Measurements from ENCODE around the gene NFYA. TPM values are rescaled to one million over a fixed set of nuclear protein-coding genes. Genes with fewer than 3 reads are reported as not detected.
A peak's percentile ranks its signal among the peaks of the same experiment; 100 is the strongest.

NFYA gene
- total RNA-seq = 10 to 100 TPM; 25.0 to 31.5 TPM

DNA sequence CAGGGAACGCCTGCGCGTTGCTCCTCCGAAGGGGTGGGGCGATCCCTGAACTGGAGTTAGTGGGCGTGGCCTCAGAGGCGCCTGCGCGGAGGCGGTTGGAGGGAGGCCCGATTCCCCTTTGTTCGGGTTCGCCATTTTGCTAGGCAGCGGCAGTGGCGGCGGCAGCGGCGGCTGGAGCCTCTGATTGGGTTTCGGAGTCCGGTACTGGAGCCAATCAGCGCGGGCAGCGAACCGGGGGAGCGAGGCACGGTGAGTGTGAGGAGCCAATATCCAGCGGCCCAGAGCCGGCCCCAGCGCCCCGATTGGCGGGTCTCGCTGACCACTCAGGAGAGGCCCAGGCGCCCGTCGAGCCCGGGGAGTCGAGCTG is at the start of gene NFYA:
Gene NFYA (plus strand): TSS at position 139 of the 367 bp plus-strand sequence. CDS start 6,116 bp downstream, outside the sequence.
- peak; percentile 79 for ATAC-seq
- peak within 1 kb of the TSS; percentile 96 for H3K4me3 Mint-ChIP-seq
- H3K4me1 Mint-ChIP-seq = peaks cover 61% of the 10 kb centered on the region
- DNase-seq = no peak
- CTCF ChIA-PET = interaction anchor here (0.7 to 2.3 kb wide), 11 partner anchors 9 to 247 kb away, joined by 3 to 11 read pairs (median 3); no protein-coding TSS in a partner anchor
- peak within 1 kb of the TSS; percentile 99 for H3K27ac Mint-ChIP-seq
- H3K36me3 Mint-ChIP-seq = peaks cover 27% of the 10 kb centered on the region
- H3K27me3 Mint-ChIP-seq = no peaks in the 10 kb centered on the region
- no peaks in the 10 kb centered on the region for H3K9me3 Mint-ChIP-seq (ENCODE audit: low read depth)

DNA sequence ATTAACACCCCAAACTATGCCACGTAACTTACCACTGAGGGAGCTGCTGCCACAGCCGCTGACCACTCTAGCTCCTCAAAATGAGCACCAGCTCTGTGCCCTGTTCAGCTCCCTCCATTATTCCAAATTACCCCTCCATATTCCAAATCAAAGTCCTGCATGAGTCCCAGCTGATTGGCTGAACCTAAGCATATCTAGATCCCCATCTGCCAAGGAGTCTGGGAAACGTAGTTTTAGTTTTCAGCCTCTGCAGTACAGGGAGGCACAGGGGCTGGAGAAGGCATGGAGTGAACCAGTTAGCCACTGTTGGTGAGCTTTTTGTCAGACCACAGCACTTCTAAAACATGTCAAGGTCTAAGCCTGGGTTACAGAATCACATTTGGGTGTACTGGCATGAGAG is 49.7 kb upstream of the NFYA start:
- DNase-seq (no peak), ATAC-seq (no peak)
- no peaks in the 10 kb centered on the region for H3K27me3 Mint-ChIP-seq
- H3K9me3 Mint-ChIP-seq (ENCODE audit: low read depth) = no peaks in the 10 kb centered on the region
- H3K4me1 Mint-ChIP-seq = peaks cover 10% of the 10 kb centered on the region
- H3K4me3 Mint-ChIP-seq = no peak overlapping the region
- no peak overlapping the region for H3K27ac Mint-ChIP-seq
- H3K36me3 Mint-ChIP-seq = no peaks in the 10 kb centered on the region
- CTCF ChIA-PET = interaction anchor here (1.1 to 1.3 kb wide), 2 partner anchors 13 to 19 kb away, joined by 4 read pairs; no protein-coding TSS in a partner anchor

DNA sequence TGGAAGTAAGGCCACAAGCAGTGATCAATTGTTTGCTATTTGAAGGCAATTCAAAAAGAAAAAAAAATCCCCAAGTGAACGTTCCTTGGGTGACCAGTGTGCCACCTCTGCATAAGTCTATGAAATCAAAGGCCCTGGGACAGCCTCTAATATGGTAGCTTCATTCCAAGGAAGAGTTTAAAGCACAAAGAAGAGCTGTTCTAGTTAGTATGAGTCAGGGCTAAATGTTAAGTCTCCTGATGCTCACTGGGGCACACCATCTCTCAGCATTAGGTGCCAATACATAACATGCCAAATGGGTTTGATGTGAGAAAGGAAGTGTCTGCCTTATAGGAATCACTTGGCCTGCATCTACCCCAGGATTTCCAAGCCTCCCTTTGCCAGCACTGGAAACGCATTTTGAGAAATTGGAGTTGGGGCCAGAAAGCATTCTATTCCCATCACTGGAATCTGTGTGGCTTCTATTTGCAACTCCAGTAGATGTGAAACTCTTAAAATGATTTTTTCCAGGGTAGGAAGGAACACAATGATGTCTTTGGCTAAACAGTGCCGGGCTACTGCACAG is 46.7 kb upstream of the NFYA start:
- no peaks in the 10 kb centered on the region for H3K27me3 Mint-ChIP-seq
- H3K36me3 Mint-ChIP-seq = no peaks in the 10 kb centered on the region
- no peaks in the 10 kb centered on the region for H3K9me3 Mint-ChIP-seq (ENCODE audit: low read depth)
- H3K27ac Mint-ChIP-seq = no peak overlapping the region
- DNase-seq = no peak
- CTCF ChIA-PET = interaction anchor here (1.4 to 7.8 kb wide), 6 partner anchors 8 to 1161 kb away, joined by 3 to 82 read pairs (median 22); partner anchors contain the start of genes APOBEC2 and UNC5CL
- peaks cover 19% of the 10 kb centered on the region for H3K4me1 Mint-ChIP-seq
- no peak for ATAC-seq
- H3K4me3 Mint-ChIP-seq = no peak overlapping the region

DNA sequence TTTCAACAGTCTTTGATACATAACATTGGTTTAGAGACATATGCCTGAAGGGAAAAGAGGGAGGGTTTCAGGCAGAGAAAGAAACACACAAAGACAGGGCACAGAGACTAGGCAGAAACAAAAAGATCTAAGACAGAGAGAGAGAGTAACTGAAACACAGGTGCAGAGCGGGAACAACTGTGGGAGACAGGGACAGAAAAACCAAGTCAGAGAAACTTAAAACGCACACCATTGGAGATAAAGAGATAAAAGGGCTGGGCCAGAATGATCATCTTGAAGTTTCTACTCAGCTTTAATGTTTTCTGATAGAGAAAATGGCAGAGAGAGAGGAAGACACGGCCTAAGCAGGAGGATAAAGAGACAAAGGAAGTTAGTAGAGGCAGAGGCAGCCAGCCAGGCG is 45.5 kb upstream of the NFYA start:
- Mint-ChIP-seq H3K27ac (peak overlapping the region; percentile 78), H3K4me3 (peak overlapping the region; percentile 75), H3K4me1 (peaks cover 19% of the 10 kb centered on the region), H3K9me3 (ENCODE audit: low read depth) (no peaks in the 10 kb centered on the region), H3K36me3 (no peaks in the 10 kb centered on the region), H3K27me3 (no peaks in the 10 kb centered on the region)
- CTCF ChIA-PET = interaction anchor here (0.6 to 7.8 kb wide), 24 partner anchors 9 to 1162 kb away, joined by 3 to 82 read pairs (median 8); partner anchors contain the start of genes APOBEC2, NFYA, OARD1 and UNC5CL
- ATAC-seq (no peak), DNase-seq (no peak)

DNA sequence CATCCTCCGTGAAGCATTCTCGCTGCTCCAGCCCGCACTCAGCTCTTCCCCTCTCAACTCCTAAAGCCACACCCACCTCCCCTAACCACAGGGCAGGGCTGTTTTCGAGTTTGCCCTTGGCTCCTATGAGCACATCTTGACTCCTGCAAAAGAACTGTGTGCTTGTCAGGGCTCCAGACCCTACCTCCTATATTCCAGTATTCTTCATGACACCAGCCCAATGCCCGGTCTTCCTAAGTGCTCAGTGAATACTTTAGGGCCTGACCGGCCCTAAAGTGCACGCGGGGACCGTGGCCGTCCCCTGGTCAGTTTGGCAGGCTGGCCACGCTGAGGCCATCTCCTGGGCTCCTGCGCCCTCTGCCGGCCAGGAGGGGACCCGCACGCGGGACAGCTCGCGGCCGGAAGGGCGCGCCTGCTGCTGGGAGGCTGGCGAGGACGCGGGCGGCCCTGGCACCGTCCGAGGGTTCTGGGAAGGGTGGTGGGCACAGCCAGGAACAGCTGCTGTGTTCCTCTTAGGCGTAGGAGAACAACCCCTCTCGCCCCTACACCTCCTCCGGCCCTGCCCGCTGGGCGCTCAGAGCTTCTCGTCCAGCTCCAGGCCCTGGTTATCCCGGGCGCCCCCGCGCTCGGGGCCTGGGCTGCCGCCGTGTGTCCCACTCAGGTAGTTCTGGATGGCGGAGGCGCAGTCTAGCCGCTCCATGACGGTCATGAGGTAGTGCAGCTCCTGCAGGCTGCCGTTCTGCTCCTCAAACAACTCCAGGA is 44.8 kb upstream of the NFYA start:
- Mint-ChIP-seq H3K4me1 (peaks cover 19% of the 10 kb centered on the region), H3K27ac (peak overlapping the region; percentile 78), H3K4me3 (peak overlapping the region; percentile 75), H3K9me3 (ENCODE audit: low read depth) (no peaks in the 10 kb centered on the region), H3K36me3 (no peaks in the 10 kb centered on the region), H3K27me3 (no peaks in the 10 kb centered on the region)
- peak; percentile 85 for DNase-seq
- peak; percentile 94 for ATAC-seq
- CTCF ChIA-PET = interaction anchor here (0.7 to 7.8 kb wide), 34 partner anchors 10 to 1163 kb away, joined by 3 to 82 read pairs (median 6); partner anchors contain the start of genes APOBEC2, NFYA, OARD1 and TSPO2

DNA sequence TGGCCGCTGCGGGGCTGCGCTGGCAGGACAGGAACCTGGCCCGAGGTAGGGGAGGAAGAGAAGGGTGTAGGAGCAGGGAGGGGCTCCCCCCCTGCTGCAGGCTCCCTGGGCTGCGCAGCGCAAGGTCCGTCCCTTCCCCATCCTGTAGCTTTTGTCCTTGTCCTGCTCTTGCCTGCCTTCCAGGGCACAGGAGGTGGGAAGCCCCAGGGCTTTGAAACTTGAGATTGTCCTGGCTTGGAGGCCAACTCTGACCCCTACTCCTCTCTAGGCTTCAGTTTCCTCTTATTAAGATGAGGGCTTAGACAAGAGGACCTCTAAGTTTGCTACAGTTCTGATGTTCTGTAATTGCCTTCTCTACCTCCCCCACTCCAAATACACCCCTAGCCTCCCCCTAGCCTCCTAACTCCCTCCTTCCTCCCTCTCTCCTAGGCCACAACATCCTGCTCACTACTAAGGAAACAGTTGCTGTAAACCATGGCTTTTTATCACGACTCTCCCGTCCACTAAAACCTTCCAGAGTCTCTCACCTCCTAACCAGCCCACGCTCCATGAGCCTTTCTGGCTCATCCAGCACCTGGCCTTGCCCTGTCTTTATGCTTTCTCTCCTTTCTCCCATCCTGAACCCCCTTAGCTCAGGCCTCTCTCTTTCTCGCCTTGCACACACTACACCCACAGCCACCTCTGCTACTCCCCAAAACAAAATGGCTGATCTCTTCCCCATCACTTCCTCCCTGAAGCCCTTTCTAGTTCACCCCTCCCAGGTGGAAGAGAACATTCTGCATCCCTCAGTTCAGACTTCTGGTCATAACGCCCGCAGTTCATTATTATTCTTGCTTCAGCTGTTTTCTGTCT is 44.0 kb upstream of the NFYA start:
- peaks cover 19% of the 10 kb centered on the region for H3K4me1 Mint-ChIP-seq
- peak overlapping the region; percentile 75 for H3K4me3 Mint-ChIP-seq
- no peaks in the 10 kb centered on the region for H3K36me3 Mint-ChIP-seq
- peak overlapping the region; percentile 78 for H3K27ac Mint-ChIP-seq
- H3K9me3 Mint-ChIP-seq (ENCODE audit: low read depth) = no peaks in the 10 kb centered on the region
- DNase-seq = no peak
- H3K27me3 Mint-ChIP-seq = no peaks in the 10 kb centered on the region
- CTCF ChIA-PET = interaction anchor here (0.7 to 7.8 kb wide), 30 partner anchors 9 to 1163 kb away, joined by 3 to 82 read pairs (median 7); partner anchors contain the start of genes APOBEC2, NFYA, OARD1 and TSPO2
- ATAC-seq = peak; percentile 56

DNA sequence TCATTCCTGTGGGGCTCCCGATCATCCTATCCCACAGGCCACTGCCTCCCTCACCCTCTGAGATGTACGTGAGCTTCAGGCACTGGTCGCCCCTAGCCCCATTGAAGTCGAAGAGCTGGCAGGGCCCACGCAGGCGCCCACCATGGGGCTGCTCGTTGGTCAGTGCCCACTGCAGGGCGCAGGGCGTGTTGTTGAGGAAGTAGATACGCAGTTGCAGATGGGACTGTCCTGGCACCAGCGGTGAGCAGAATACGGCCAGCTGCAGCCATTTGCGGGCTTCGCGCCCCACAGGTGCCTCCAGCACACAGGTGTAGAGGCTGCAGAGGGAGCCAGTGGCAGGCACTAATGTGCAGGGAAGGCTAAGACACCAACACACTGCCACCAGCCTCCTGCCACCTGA is 39.9 kb upstream of the NFYA start:
- CTCF ChIA-PET = no interaction called here

DNA sequence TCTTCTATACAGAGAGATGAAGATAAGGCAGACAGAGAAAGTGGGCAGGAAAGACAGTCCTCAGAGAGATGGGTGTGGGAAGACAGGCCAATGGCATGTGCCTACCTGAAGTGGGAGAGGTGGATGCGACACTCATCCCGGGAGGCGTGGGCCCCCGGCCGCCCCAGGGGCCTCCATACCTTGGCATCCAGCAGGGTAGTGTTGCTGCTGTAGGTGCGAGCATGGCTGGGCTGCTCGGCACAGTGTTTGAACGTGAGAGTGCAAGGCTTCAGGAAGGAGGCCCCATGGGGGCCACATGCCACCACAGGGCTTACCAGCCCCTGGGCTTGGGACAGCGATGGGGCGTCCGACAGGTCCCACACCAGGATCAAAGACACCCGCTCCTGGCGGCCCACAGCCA is 39.0 kb upstream of the NFYA start:
- peaks cover 8% of the 10 kb centered on the region for H3K4me1 Mint-ChIP-seq
- no peak for ATAC-seq
- H3K9me3 Mint-ChIP-seq (ENCODE audit: low read depth) = no peaks in the 10 kb centered on the region
- no peak overlapping the region for H3K4me3 Mint-ChIP-seq
- H3K27me3 Mint-ChIP-seq = no peaks in the 10 kb centered on the region
- no peak for DNase-seq
- H3K36me3 Mint-ChIP-seq = no peaks in the 10 kb centered on the region
- H3K27ac Mint-ChIP-seq = no peak overlapping the region
- CTCF ChIA-PET = no interaction called here

More for the DNA sequence above, 39.9 kb upstream of the NFYA start:
- no peak overlapping the region for H3K4me3 Mint-ChIP-seq
- H3K36me3 Mint-ChIP-seq = no peaks in the 10 kb centered on the region
- H3K27me3 Mint-ChIP-seq = no peaks in the 10 kb centered on the region
- H3K4me1 Mint-ChIP-seq = peaks cover 10% of the 10 kb centered on the region
- ATAC-seq (no peak), DNase-seq (no peak)
- no peak overlapping the region for H3K27ac Mint-ChIP-seq
- no peaks in the 10 kb centered on the region for H3K9me3 Mint-ChIP-seq (ENCODE audit: low read depth)

DNA sequence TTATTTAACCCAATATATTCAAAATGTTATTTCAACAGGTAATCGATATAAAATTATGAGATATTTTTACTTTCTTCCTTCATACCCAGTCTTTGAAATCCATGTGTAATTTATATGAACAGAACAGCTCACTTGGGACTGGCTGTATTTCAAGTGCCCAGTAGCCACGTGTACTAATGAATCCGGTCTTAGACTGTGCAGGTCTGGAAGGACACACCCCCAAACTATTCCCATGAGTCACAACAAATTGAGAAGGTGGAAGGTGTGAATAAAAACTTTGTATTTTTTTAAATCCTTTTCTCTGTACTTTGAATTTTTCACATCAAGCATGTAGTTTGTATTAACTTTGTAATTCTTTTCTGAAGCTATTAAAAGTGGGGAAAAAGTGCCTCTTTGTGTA is 36.6 kb upstream of the NFYA start:
- Mint-ChIP-seq H3K27ac (no peak overlapping the region), H3K36me3 (no peaks in the 10 kb centered on the region), H3K9me3 (ENCODE audit: low read depth) (no peaks in the 10 kb centered on the region), H3K4me1 (peaks cover 6% of the 10 kb centered on the region), H3K4me3 (no peak overlapping the region), H3K27me3 (no peaks in the 10 kb centered on the region)
- no peak for DNase-seq
- CTCF ChIA-PET = interaction anchor here (0.6 to 6.1 kb wide), 7 partner anchors 8 to 146 kb away, joined by 3 to 82 read pairs (median 4); no protein-coding TSS in a partner anchor
- ATAC-seq = no peak

DNA sequence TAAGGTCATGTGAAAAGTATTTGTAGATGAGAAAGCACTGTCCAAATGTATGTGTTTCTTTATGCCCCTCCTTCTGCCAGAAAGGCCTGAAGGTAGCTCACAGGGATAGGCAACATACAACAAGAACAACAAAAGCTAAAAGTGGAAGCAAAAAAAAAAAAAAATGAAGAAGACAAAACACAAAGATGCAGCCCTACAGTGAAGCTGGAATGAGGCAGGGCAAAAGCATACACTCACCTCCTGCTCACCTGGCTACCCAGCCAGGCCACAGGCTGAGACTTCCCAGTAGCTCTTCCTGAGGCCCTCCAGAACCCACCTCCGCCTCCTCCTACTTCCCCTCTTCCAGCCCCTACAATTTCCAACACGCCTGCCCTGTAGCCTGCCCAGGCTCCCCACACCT is 36.2 kb upstream of the NFYA start:
- Mint-ChIP-seq H3K27ac (no peak overlapping the region), H3K4me1 (peaks cover 6% of the 10 kb centered on the region), H3K9me3 (ENCODE audit: low read depth) (no peaks in the 10 kb centered on the region), H3K36me3 (no peaks in the 10 kb centered on the region), H3K27me3 (no peaks in the 10 kb centered on the region), H3K4me3 (no peak overlapping the region)
- DNase-seq = no peak
- no peak for ATAC-seq
- CTCF ChIA-PET = interaction anchor here (0.6 to 6.1 kb wide), 7 partner anchors 8 to 146 kb away, joined by 3 to 82 read pairs (median 4); no protein-coding TSS in a partner anchor

DNA sequence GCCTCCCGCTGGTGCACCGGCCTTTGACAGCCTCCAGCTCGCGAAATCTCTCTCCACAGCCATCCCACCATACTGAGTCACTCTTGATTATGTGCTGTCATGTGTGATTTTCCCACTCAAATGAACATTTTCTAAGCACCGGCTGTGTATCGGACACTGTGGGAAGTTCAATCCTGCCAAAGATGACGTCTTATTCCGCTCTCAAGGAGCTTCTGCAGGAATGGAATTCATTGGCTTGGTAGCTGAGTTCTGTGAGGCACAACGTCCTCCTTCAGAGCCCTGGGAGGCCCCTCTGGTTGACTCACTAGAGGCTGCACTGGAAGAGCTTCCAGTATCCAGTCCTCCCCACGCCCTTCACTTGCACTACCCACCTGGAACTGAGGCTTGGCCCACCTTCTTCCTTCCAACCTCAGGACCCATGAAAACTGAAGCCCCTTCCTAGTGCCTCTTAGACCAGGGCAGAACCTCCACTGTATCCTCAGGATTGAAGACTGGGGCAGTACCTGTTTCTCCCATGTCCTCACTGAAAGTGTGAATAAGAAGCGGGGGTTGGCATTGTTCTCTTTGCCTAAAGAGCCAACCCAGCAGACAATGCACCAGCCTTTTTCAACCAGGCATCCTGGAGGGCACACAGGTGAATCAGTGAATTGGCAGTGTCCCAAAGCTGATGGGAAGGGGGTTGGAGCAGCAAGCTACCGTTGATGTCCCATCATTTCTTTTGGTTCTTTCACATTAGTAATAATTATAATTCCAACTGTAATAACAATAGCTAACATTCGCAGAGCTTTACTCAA is 35.5 kb upstream of the NFYA start:
- CTCF ChIA-PET = interaction anchor here (1.1 to 6.1 kb wide), 6 partner anchors 8 to 145 kb away, joined by 3 to 82 read pairs (median 6); no protein-coding TSS in a partner anchor
- ATAC-seq (no peak), DNase-seq (no peak)
- no peaks in the 10 kb centered on the region for H3K36me3 Mint-ChIP-seq
- no peaks in the 10 kb centered on the region for H3K9me3 Mint-ChIP-seq (ENCODE audit: low read depth)
- H3K27ac Mint-ChIP-seq = no peak overlapping the region
- H3K27me3 Mint-ChIP-seq = no peaks in the 10 kb centered on the region
- no peak overlapping the region for H3K4me3 Mint-ChIP-seq
- H3K4me1 Mint-ChIP-seq = peaks cover 6% of the 10 kb centered on the region

DNA sequence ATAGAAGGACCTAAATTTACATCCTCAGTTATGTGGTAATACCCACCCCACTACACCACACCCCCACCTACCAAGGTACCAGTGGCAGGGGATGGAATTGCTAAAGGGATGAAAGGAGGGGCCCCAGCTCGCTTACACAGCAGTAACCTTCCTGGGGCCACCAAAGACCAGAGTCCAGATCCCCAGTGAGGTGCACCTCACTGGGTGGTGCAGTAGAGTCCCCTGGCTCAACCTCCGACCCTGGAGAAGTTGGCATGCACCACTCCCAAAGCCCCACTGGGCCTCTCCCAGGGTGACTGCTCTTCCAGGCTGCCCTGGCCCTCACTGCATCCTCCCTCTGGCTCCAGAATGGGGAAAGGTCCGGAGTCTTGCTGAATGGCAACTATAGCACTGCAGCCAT is 34.6 kb upstream of the NFYA start:
- ATAC-seq (no peak), DNase-seq (no peak)
- no peak overlapping the region for H3K4me3 Mint-ChIP-seq
- H3K27me3 Mint-ChIP-seq = no peaks in the 10 kb centered on the region
- H3K9me3 Mint-ChIP-seq (ENCODE audit: low read depth) = no peaks in the 10 kb centered on the region
- CTCF ChIA-PET = interaction anchor here (1.1 to 6.1 kb wide), 5 partner anchors 9 to 25 kb away, joined by 5 to 82 read pairs (median 9); no protein-coding TSS in a partner anchor
- H3K27ac Mint-ChIP-seq = no peak overlapping the region
- H3K4me1 Mint-ChIP-seq = peaks cover 6% of the 10 kb centered on the region
- no peaks in the 10 kb centered on the region for H3K36me3 Mint-ChIP-seq

All from activated CD8-positive, alpha-beta memory T cell treated with anti-CD3 and anti-CD28 coated beads, Interleukin-2, amount 10 ng/mL, durations not matched to agents 7 days and 5 days (primary cell).